Endothelial cell (in vitro differentiated cells): ENCODE results near the gene AFAP1L1. TPM values are rescaled to one million over a fixed set of nuclear protein-coding genes. Genes with fewer than 3 reads are reported as not detected.

ENCODE experiments used
- DNase-seq: peaks from one replicate; pipeline ENCODE4 v3.0.0; 2021; ENCODE audit warnings: low spot score
- H3K27ac Mint-ChIP-seq: one replicate; pipeline ENCODE4 v1.8.0; 2021; ENCODE audit warnings: mixed read lengths, inconsistent platforms; ENCODE audit not compliant: unreplicated experiment
- H3K27me3 Mint-ChIP-seq: one replicate; pipeline ENCODE4 v1.8.0; 2021; ENCODE audit warnings: mild to moderate bottlenecking, moderate library complexity, mixed read lengths, inconsistent platforms; ENCODE audit not compliant: unreplicated experiment
- H3K36me3 Mint-ChIP-seq: one replicate; pipeline ENCODE4 v1.8.0; 2021; ENCODE audit warnings: mild to moderate bottlenecking, low read depth, mixed read lengths, inconsistent platforms; ENCODE audit not compliant: unreplicated experiment
- H3K4me1 Mint-ChIP-seq: one replicate; pipeline ENCODE4 v1.8.0; 2021; ENCODE audit warnings: mild to moderate bottlenecking, mixed read lengths, inconsistent platforms; ENCODE audit not compliant: unreplicated experiment
- H3K4me3 Mint-ChIP-seq: one replicate; pipeline ENCODE4 v1.8.0; 2021; ENCODE audit warnings: mild to moderate bottlenecking, mixed read lengths, inconsistent platforms; ENCODE audit not compliant: unreplicated experiment
- H3K9me3 Mint-ChIP-seq: one replicate; pipeline ENCODE4 v1.8.0; 2021; ENCODE audit warnings: mixed read lengths, inconsistent platforms; ENCODE audit not compliant: unreplicated experiment
- CTCF ChIP-seq: fragments of 200-600 bp; sonication (generic); IDR thresholded peaks from one replicate; pipeline ENCODE4 v1.5.0; 2021; ENCODE audit warnings: antibody characterized with exemption; ENCODE audit not compliant: unreplicated experiment
- total RNA-seq: library from RNA; stranded (reverse); fragmentation: NEBNext Ultra II Directional; extraction: Animal tissue kit (Norgen Biotek cat#: 25700); gene quantifications from one replicate; pipeline ENCODE4 v1.2.1, GENCODE V29; 2021; ENCODE audit not compliant: unreplicated experiment

AFAP1L1 gene
- total RNA-seq, 1 donor from 2014 or later, result 393 TPM

GRCh38 chr5:149310947-149311658 lies 39.4 kb downstream of the AFAP1L1 start:
- Mint-ChIP-seq H3K27me3 (peaks cover 27% of the 10 kb centered on the region), H3K9me3 (no peaks in the 10 kb centered on the region), H3K4me3 (peak overlapping the region; percentile 71), H3K36me3 (peaks cover 77% of the 10 kb centered on the region), H3K27ac (peak overlapping the region; percentile 78), H3K4me1 (peaks cover 62% of the 10 kb centered on the region)
- DNase-seq, result no peak
- no peak for TF ChIP-seq CTCF

GRCh38 chr5:149313151-149313841 lies 41.6 kb downstream of the AFAP1L1 start:
- no peak overlapping the region for H3K27ac Mint-ChIP-seq
- H3K27me3 Mint-ChIP-seq, result peaks cover 21% of the 10 kb centered on the region

GRCh38 chr5:149314571-149315111 lies 43.0 kb downstream of the AFAP1L1 start:
- DNase-seq, result no peak
- TF ChIP-seq CTCF, result no peak
- Mint-ChIP-seq H3K9me3 (no peaks in the 10 kb centered on the region), H3K4me1 (peaks cover 47% of the 10 kb centered on the region), H3K27me3 (peaks cover 22% of the 10 kb centered on the region), H3K27ac (no peak overlapping the region), H3K4me3 (peak overlapping the region; percentile 47), H3K36me3 (peaks cover 79% of the 10 kb centered on the region)

More at GRCh38 chr5:149313151-149313841, 41.6 kb downstream of the AFAP1L1 start:
- Mint-ChIP-seq H3K36me3 (peaks cover 71% of the 10 kb centered on the region), H3K4me1 (peaks cover 57% of the 10 kb centered on the region), H3K9me3 (no peaks in the 10 kb centered on the region), H3K4me3 (peak overlapping the region; percentile 47)
- TF ChIP-seq CTCF, result no peak
- DNase-seq, result no peak

- Mint-ChIP-seq H3K4me1 (peaks cover 43% of the 10 kb centered on the region), H3K4me3 (peak overlapping the region; percentile 4), H3K27ac (no peak overlapping the region), H3K9me3 (no peaks in the 10 kb centered on the region), H3K36me3 (peaks cover 74% of the 10 kb centered on the region), H3K27me3 (peaks cover 28% of the 10 kb centered on the region)
- DNase-seq, result no peak
- TF ChIP-seq CTCF, result no peak
These were observed 44.1 kb downstream of the AFAP1L1 start for GRCh38 chr5:149315753-149316152.
